CD4-positive, alpha-beta memory T cell (primary cell): ENCODE data around the gene APOC3. TPM values are rescaled to one million over a fixed set of nuclear protein-coding genes. Genes with fewer than 3 reads are reported as not detected.

ENCODE experiments used
- CTCF ChIA-PET: fragments of 350-600 bp; sonication (Branson Sonifier 250); formaldehyde crosslinking; loops from one replicate; lab custom pipeline; 2021; ENCODE audit warnings: inconsistent platforms; ENCODE audit not compliant: partially characterized antibody; lab: Charles Lee
- POLR2A ChIA-PET: fragments of 350-600 bp; sonication (Branson Sonifier 250); formaldehyde crosslinking; loops from one replicate; lab custom pipeline; 2021; ENCODE audit not compliant: partially characterized antibody; lab: Charles Lee
- DNase-seq, 5 donors: peaks; one replicate each; pipeline versions ENCODE4 v3.0.0 to v3.0.0-alpha.2; 2020 to 2022; ENCODE audit warnings: mixed read lengths in 1 of 5
- H3K27ac ChIP-seq: one replicate; pipeline ENCODE4 v1.7.0; 2013; ENCODE audit warnings: low read depth, low read length
- H3K27me3 ChIP-seq: 2 replicates; pipeline ENCODE4 v1.7.0; 2013; ENCODE audit warnings: mild to moderate bottlenecking, low read length, moderate library complexity; ENCODE audit not compliant: insufficient read depth
- H3K36me3 ChIP-seq: 2 replicates; pipeline ENCODE4 v1.7.0; 2013; ENCODE audit warnings: mild to moderate bottlenecking, low read length, moderate library complexity; ENCODE audit not compliant: insufficient read depth
- H3K4me1 ChIP-seq: 2 replicates; pipeline ENCODE4 v1.7.0; 2013; ENCODE audit warnings: mild to moderate bottlenecking, low read length, moderate library complexity; ENCODE audit not compliant: insufficient read depth
- H3K4me3 ChIP-seq, 2 donors: one replicate each; pipeline ENCODE4 v1.7.0; 2013; ENCODE audit warnings: low read length in 2 of 2, mild to moderate bottlenecking in 1 of 2
- H3K9me3 ChIP-seq, 2 donors: one replicate each; pipeline ENCODE4 v1.7.0; 2013; ENCODE audit warnings: low read length in 2 of 2, control low read depth in 1 of 2; ENCODE audit not compliant: control insufficient read depth in 1 of 2
- H3K27ac Mint-ChIP-seq, 7 donors: one replicate each; pipeline ENCODE4 v1.8.0; 2020 to 2021; ENCODE audit warnings: mixed read lengths in 7 of 7, mild to moderate bottlenecking in 6 of 7, inconsistent platforms in 3 of 7, moderate library complexity in 3 of 7
- H3K27me3 Mint-ChIP-seq, 2 donors: one replicate each; pipeline ENCODE4 v1.8.0; 2020 to 2021; ENCODE audit warnings: mixed read lengths in 2 of 2
- H3K36me3 Mint-ChIP-seq, 2 donors: one replicate each; pipeline ENCODE4 v1.8.0; 2020 to 2021; ENCODE audit warnings: mixed read lengths in 2 of 2, inconsistent platforms in 1 of 2, mild to moderate bottlenecking in 1 of 2
- H3K4me1 Mint-ChIP-seq, 4 donors: one replicate each; pipeline ENCODE4 v1.8.0; 2020 to 2021; ENCODE audit warnings: mixed read lengths in 4 of 4, mild to moderate bottlenecking in 1 of 4
- H3K4me3 Mint-ChIP-seq, 8 donors: one replicate each; pipeline ENCODE4 v1.8.0; 2020 to 2021; ENCODE audit warnings: mixed read lengths in 8 of 8, mild to moderate bottlenecking in 7 of 8, moderate library complexity in 6 of 8, inconsistent platforms in 3 of 8
- H3K9me3 Mint-ChIP-seq, 8 donors: one replicate each; pipeline ENCODE4 v1.8.0; 2020 to 2021; ENCODE audit warnings: mixed read lengths in 8 of 8, mild to moderate bottlenecking in 5 of 8, inconsistent platforms in 3 of 8, moderate library complexity in 1 of 8
- intact Hi-C: fragments of 100-400 bp; cut with micrococcal nuclease; formaldehyde crosslinking; loops from one replicate; pipeline ENCODE4 v1.15.1; 2023
- polyA plus RNA-seq, 2 donors: library from polyadenylated mRNA; unstranded; fragments of 300-500 nt; fragmentation: Illumina TruSeq; gene quantifications; one replicate each; pipeline ENCODE4 v1.2.3, GENCODE V29; 2021
- total RNA-seq, 2 experiments: library from RNA; stranded (reverse); gene quantifications; one replicate each; pipeline ENCODE4 v1.2.3, GENCODE V29; 2021

APOC3 gene
- total and polyA plus RNA-seq, 4 experiments from 2014 or later = not detected

- no peaks in the 10 kb centered on the region for H3K9me3 Mint-ChIP-seq
- Histone ChIP-seq H3K27me3 (no peaks in the 10 kb centered on the region), H3K4me3 (peak overlapping the region; percentile 36 to 60), H3K4me1 (peaks cover 15% of the 10 kb centered on the region), H3K36me3 (no peaks in the 10 kb centered on the region), H3K9me3 (no peaks in the 10 kb centered on the region), H3K27ac (no peak overlapping the region)
- peaks cover 2 to 16% (median 9%) of the 10 kb centered on the region in 4 donors for H3K4me1 Mint-ChIP-seq
- intact Hi-C loops = no loop called here
- ChIA-PET POLR2A (interaction anchor here (0.6 to 3.3 kb wide), 19 partner anchors 13 to 396 kb away, joined by 3 to 103 read pairs (median 4); partner anchors contain the start of genes APOA5, BUD13, SIDT2 and ZPR1), CTCF (interaction anchor here (0.7 to 10.0 kb wide), 55 partner anchors 8 to 345 kb away, joined by 3 to 189 read pairs (median 4); partner anchors contain the start of genes APOA4, APOA5, PAFAH1B2 and SIDT2)
- H3K27ac Mint-ChIP-seq = peak overlapping the region in 1 of 7 donors; percentile 63
- no peaks in the 10 kb centered on the region for H3K27me3 Mint-ChIP-seq
- DNase-seq = peak in 1 of 5 donors; percentile 8
- H3K4me3 Mint-ChIP-seq = peak overlapping the region; percentile 58 to 87 (median 78)
- H3K36me3 Mint-ChIP-seq = no peaks in the 10 kb centered on the region
Observed at GRCh38 chr11:116835042-116835772, 5.5 kb downstream of the APOC3 start.

DNA sequence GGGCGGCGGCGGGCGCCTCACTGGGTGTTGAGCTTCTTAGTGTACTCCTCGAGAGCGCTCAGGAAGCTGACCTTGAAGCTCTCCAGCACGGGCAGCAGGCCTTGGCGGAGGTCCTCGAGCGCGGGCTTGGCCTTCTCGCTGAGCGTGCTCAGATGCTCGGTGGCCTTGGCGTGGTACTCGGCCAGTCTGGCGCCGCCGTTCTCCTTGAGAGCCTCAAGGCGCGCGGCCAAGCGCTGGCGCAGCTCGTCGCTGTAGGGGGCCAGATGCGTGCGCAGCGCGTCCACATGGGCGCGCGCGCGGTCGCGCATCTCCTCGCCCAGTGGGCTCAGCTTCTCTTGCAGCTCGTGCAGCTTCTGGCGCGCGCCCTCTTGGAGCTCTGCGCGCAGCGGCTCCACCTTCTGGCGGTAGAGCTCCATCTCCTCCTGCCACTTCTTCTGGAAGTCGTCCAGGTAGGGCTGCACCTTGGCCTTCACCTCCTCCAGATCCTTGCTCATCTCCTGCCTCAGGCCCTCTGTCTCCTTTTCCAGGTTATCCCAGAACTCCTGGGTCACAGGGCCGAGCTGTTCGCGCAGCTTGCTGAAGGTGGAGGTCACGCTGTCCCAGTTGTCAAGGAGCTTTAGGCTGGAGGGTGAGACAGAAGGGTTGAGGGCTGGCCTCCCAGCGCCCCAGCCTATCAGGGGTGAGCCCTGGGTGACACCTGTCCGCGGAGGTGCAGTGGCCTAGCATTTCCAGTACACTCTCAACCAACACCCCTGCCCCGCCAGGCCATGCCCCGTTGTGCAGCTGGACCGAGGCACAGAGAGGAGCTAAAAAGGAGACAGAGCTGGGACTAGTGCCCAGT is 6.3 kb downstream of the APOC3 start:
- peaks cover 15% of the 10 kb centered on the region for H3K4me1 ChIP-seq
- no peaks in the 10 kb centered on the region for H3K36me3 ChIP-seq
- no peak overlapping the region for H3K27ac ChIP-seq
- Mint-ChIP-seq H3K4me1 (peaks cover 4 to 21% (median 9%) of the 10 kb centered on the region in 4 donors), H3K9me3 (no peaks in the 10 kb centered on the region), H3K4me3 (peak overlapping the region; percentile 67 to 87 (median 78)), H3K36me3 (no peaks in the 10 kb centered on the region), H3K27ac (peak overlapping the region in 6 of 7 donors; percentile 29 to 76 (median 64)), H3K27me3 (no peaks in the 10 kb centered on the region)
- intact Hi-C loops = loop anchor here (1.0 kb wide), 6 partner anchors 17 to 270 kb away; partner anchors contain the start of genes APOA5 and SIK3
- no peaks in the 10 kb centered on the region for H3K9me3 ChIP-seq
- DNase-seq = peak; percentile 78 to 82 (median 80)
- CTCF ChIA-PET = interaction anchor here (0.6 to 10.0 kb wide), 61 partner anchors 9 to 388 kb away, joined by 3 to 189 read pairs (median 4); partner anchors contain the start of genes APOA4, APOA5, PAFAH1B2 and SIDT2
- H3K4me3 ChIP-seq = peak overlapping the region; percentile 36 to 60
- no peaks in the 10 kb centered on the region for H3K27me3 ChIP-seq
- POLR2A ChIA-PET = interaction anchor here (0.6 to 3.3 kb wide), 19 partner anchors 12 to 395 kb away, joined by 3 to 103 read pairs (median 4); partner anchors contain the start of genes APOA5, BUD13, SIDT2 and ZPR1

DNA sequence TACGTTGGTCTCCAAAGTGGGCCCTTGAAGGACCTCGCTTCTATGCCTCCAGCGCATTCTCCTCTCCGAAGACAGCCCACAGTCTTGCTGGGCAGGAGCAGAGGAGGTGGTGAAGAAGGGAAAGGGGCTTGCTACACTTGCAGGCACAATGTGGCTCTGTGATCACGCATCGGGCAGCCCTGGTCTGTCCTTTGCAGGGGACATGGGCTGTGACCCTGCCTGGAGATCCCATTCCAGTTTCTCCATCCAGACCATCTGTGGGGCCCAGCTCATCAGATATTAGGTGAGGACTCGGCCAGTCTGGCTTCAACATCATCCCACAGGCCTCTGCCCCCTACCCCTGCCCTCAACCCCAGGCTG is 6.9 kb downstream of the APOC3 start:
- H3K27ac Mint-ChIP-seq = peak overlapping the region in 1 of 7 donors; percentile 70
- no peaks in the 10 kb centered on the region for H3K9me3 Mint-ChIP-seq
- H3K4me1 ChIP-seq = peaks cover 15% of the 10 kb centered on the region
- no peak overlapping the region for H3K4me3 ChIP-seq
- peak overlapping the region in 1 of 8 donors; percentile 31 for H3K4me3 Mint-ChIP-seq
- intact Hi-C loops = loop anchor here (1.0 kb wide), 6 partner anchors 17 to 270 kb away; partner anchors contain the start of genes APOA5 and SIK3
- no peaks in the 10 kb centered on the region for H3K36me3 Mint-ChIP-seq
- no peak for DNase-seq
- CTCF ChIA-PET = interaction anchor here (0.6 to 10.0 kb wide), 47 partner anchors 9 to 387 kb away, joined by 3 to 189 read pairs (median 5); partner anchors contain the start of genes APOA4, APOA5, SIDT2 and SIK3
- H3K9me3 ChIP-seq = no peaks in the 10 kb centered on the region
- no peaks in the 10 kb centered on the region for H3K36me3 ChIP-seq
- H3K4me1 Mint-ChIP-seq = peaks cover 4 to 21% (median 9%) of the 10 kb centered on the region in 4 donors
- H3K27ac ChIP-seq = no peak overlapping the region
- H3K27me3 ChIP-seq = no peaks in the 10 kb centered on the region
- POLR2A ChIA-PET = interaction anchor here (1.4 to 3.3 kb wide), 6 partner anchors 11 to 104 kb away, joined by 3 to 103 read pairs (median 14); partner anchors contain the start of genes APOA5 and ZPR1
- H3K27me3 Mint-ChIP-seq = no peaks in the 10 kb centered on the region

DNA sequence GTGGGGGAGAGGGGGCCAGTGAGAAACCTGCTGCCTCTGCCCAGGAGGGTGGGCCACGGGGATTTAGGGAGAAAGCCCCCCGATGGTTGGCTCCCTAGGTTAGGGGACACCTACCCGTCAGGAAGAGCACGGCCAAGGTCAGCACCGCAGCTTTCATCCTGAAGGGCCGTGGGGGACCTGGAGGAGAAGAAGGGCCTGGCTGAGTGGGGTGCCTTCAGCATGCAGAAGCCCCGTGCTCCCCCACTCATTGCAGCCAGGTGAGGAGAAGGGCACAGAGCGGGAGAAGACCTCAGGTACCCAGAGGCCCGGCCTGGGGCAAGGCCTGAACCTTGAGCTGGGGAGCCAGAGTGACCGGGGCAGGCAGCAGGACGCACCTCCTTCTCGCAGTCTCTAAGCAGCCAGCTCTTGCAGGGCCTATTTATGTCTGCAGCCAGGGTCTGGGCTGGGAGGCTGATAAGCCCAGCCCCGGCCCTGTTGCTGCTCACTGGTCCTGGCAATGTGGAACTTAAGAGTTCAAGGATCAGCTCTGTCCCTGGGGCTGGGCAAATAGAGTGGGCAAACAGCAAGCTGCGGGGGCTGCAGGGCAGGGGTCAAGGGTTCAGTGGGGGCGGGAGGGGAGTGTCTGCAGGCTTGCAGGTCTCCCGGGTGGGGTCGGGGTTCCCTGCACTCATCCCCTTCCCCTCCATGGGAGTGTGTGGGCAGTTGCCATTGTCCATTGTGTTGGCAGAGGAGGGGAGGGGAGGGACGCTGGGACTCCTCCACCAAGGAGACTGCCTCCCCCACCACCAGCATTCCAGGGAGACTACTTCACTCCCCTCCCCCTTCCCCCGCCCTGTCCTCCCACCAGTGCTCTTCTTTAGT is 7.8 kb downstream of the APOC3 start, which contains the start of gene APOA1:
Gene APOA1, minus strand, starts transcription at position 392 of the 861 bp plus-strand sequence. Its CDS starts 235 bp downstream, at position 157.
- peak within 1 kb of the TSS in 2 of 7 donors; percentile 70 to 83 for H3K27ac Mint-ChIP-seq
- ChIA-PET POLR2A (interaction anchor here (2.8 to 3.3 kb wide), 2 partner anchors 15 to 50 kb away, joined by 26 to 103 read pairs; partner anchors contain the start of gene ZPR1), CTCF (interaction anchor here (1.5 to 10.0 kb wide), 12 partner anchors 14 to 268 kb away, joined by 3 to 189 read pairs (median 12); partner anchors contain the start of genes APOA5, SIK3 and ZPR1)
- Histone ChIP-seq H3K4me1 (peaks cover 15% of the 10 kb centered on the region), H3K36me3 (no peaks in the 10 kb centered on the region), H3K27ac (no peak within 1 kb of the TSS), H3K4me3 (no peak within 1 kb of the TSS), H3K9me3 (no peaks in the 10 kb centered on the region), H3K27me3 (no peaks in the 10 kb centered on the region)
- H3K27me3 Mint-ChIP-seq = no peaks in the 10 kb centered on the region
- H3K36me3 Mint-ChIP-seq = no peaks in the 10 kb centered on the region
- no peaks in the 10 kb centered on the region for H3K9me3 Mint-ChIP-seq
- peak within 1 kb of the TSS in 2 of 8 donors; percentile 24 to 31 for H3K4me3 Mint-ChIP-seq
- peaks cover 4 to 21% (median 9%) of the 10 kb centered on the region in 4 donors for H3K4me1 Mint-ChIP-seq
- DNase-seq = no peak
- intact Hi-C loops = no loop called here

DNA sequence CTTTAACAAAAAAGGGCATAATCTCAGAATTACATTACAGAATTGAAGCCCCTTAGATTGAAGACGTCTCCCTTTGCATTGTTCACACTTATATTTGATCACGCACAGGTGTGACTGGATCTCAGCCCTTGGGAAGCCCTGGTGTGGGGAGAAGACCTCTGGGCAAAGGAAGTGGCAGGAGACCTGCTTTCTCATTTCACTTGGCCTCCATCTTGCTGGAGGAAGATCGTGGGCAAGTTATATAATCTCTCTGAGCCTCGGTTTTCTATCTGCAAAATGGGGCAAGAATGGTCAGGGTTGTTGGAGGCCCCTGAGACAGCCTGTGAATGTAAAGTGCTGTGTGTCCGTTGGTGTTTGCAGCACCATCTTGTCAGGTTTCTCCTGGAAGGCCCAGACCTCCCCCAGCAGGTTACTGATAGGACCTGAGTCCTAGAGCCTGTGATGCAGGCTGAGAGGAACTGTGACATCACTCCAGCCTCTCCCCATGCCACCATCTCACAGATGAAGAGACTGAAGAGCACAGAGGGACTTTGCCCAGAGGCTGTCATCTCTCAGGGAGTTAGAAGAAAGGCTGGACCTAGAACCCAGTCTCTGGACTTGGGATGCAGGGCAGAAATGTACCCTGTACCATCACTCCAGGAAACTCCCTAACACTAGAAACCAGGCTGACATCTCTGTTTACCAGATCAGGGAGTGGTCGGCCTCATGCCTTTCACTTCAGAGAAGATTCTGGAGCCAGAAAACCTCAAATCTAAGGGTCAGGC is 8.8 kb downstream of the APOC3 start:
- ChIA-PET POLR2A (interaction anchor here (2.4 kb wide), 1 partner anchor 14 kb away, joined by 16 read pairs; no protein-coding TSS in a partner anchor), CTCF (interaction anchor here (1.1 to 10.0 kb wide), 5 partner anchors 13 to 289 kb away, joined by 3 to 189 read pairs (median 10); partner anchors contain the start of genes APOA5 and ZPR1)
- Histone ChIP-seq H3K9me3 (no peaks in the 10 kb centered on the region), H3K36me3 (peaks cover 1% of the 10 kb centered on the region), H3K4me1 (peaks cover 15% of the 10 kb centered on the region), H3K4me3 (no peak overlapping the region), H3K27ac (no peak overlapping the region), H3K27me3 (no peaks in the 10 kb centered on the region)
- H3K9me3 Mint-ChIP-seq = no peaks in the 10 kb centered on the region
- intact Hi-C loops = no loop called here
- no peak overlapping the region for H3K4me3 Mint-ChIP-seq
- no peak for DNase-seq
- no peaks in the 10 kb centered on the region for H3K27me3 Mint-ChIP-seq
- peak overlapping the region in 1 of 7 donors; percentile 83 for H3K27ac Mint-ChIP-seq
- H3K4me1 Mint-ChIP-seq = peaks cover 4 to 21% (median 9%) of the 10 kb centered on the region in 4 donors
- peaks cover 3 to 4% of the 10 kb centered on the region in 2 donors for H3K36me3 Mint-ChIP-seq
